Right lobe of liver (tissue), 4 donors: ENCODE data around the gene IFNAR1.

Experiments
- CTCF ChIP-seq, 4 donors: fragments of 200-600 bp in 3 of 4; fragments of 450-650 bp in 1 of 4; IDR thresholded peaks; one replicate each; pipeline versions ENCODE4 v1.5.1 to v1.8.0; 2016 to 2022; ENCODE audit warnings: antibody characterized with exemption in 4 of 4, mild to moderate bottlenecking in 2 of 4
- POLR2A ChIP-seq: fragments of 450-650 bp; IDR thresholded peaks from one replicate; pipeline ENCODE4 v1.6.1; 2017; ENCODE audit warnings: antibody characterized with exemption, mild to moderate bottlenecking
- donor health status: DM: no; HTN: no; CAD: no.
- donor health status: DM: no; HTN: no; CAD: no.
- donor health status: DM: no; HTN: yes; CAD: no.

GRCh38 chr21:33350676-33351075 is 25.9 kb downstream of the IFNAR1 start:
- no peak for TF ChIP-seq CTCF (IDR thresholded peaks at IDR 0.05)
- TF ChIP-seq POLR2A: no peak
